Gastrocnemius medialis (tissue), 4 donors: ENCODE data around the gene ABR. TPM values are rescaled to one million over a fixed set of nuclear protein-coding genes. Genes with fewer than 3 reads are reported as not detected.

Source experiments
- ATAC-seq, 2 donors: fragments of 150-250 bp; one replicate each; pipeline ENCODE4 v1.9.1; 2016
- DNase-seq, 2 donors: peaks; one replicate each; pipeline ENCODE4 v3.0.0-alpha.2; 2019
- H3K27ac ChIP-seq, 4 donors: fragments of 200-600 bp; sonication (generic); 1 replicate in 1 of 4; 2 replicates in 3 of 4; pipeline ENCODE4 v1.5.1; 2016 to 2018; ENCODE audit warnings: mild to moderate bottlenecking in 2 of 4, moderate library complexity in 1 of 4
- H3K27me3 ChIP-seq, 3 donors: fragments of 200-600 bp; sonication (generic) in 2 of 3; 1 replicate in 1 of 3; 2 replicates in 2 of 3; pipeline versions ENCODE4 v1.5.1 to v1.6.0; 2016 to 2019; ENCODE audit warnings: mild to moderate bottlenecking in 1 of 3, moderate library complexity in 1 of 3
- H3K36me3 ChIP-seq, 2 donors: fragments of 200-600 bp; sonication (generic) in 1 of 2; one replicate each; pipeline ENCODE4 v1.5.1; 2017 to 2018
- H3K4me1 ChIP-seq, 2 donors: fragments of 200-600 bp; sonication (generic) in 1 of 2; one replicate each; pipeline ENCODE4 v1.5.1; 2016 to 2017; ENCODE audit warnings: mild to moderate bottlenecking in 2 of 2
- H3K4me3 ChIP-seq, 4 donors: fragments of 200-600 bp; sonication (generic) in 3 of 4; 1 replicate in 1 of 4; 2 replicates in 3 of 4; pipeline ENCODE4 v1.5.1; 2016 to 2019; ENCODE audit warnings: mild to moderate bottlenecking in 2 of 4
- H3K9me3 ChIP-seq, 3 donors: fragments of 200-600 bp; sonication (generic) in 2 of 3; 1 replicate in 1 of 3; 2 replicates in 2 of 3; pipeline ENCODE4 v1.5.1; 2016 to 2019
- CTCF ChIP-seq, 5 experiments: fragments of 450-650 bp in 3 of 5; fragments of 200-600 bp in 2 of 5; sonication (generic) in 2 of 5; IDR thresholded peaks in 4 of 5; conservative IDR thresholded peaks in 1 of 5; 1 replicate in 4 of 5; 2 replicates in 1 of 5; pipeline ENCODE4 v1.5.1; 2016 to 2019; ENCODE audit warnings: antibody characterized with exemption in 5 of 5, mild to moderate bottlenecking in 3 of 5, moderate library complexity in 3 of 5
- POLR2A ChIP-seq, 2 donors: fragments of 450-650 bp; IDR thresholded peaks; one replicate each; pipeline ENCODE4 v1.6.1; 2017; ENCODE audit warnings: antibody characterized with exemption in 2 of 2, mild to moderate bottlenecking in 2 of 2, moderate library complexity in 2 of 2
- in situ Hi-C, 4 donors: fragments of 200-750 bp; cut with MboI; loops; one replicate each; pipeline versions ENCODE4 v1.15.0 to v1.8.0; 2017; ENCODE audit warnings: low sequenced_read_pairs in 4 of 4
- intact Hi-C: fragments of 100-400 bp; cut with DNase I; formaldehyde crosslinking; loops from one replicate; pipeline ENCODE4 v1.15.1; 2023; ENCODE audit warnings: low total_unique reads
- total RNA-seq, 4 donors: library from RNA; depleted of rRNA; stranded (reverse); fragments of >200 nt; gene quantifications; one replicate each; pipeline versions ENCODE4 v1.1.0 to v1.2.3, GENCODE V29; 2016

Gene ABR
- total RNA-seq, 4 donors from 2014 or later, result 9.7 to 15.4 (median 12.8) TPM

- peak; percentile 59 to 86 (median 83) for TF ChIP-seq CTCF (IDR thresholded peaks at IDR 0.05 in 4 of 5, conservative IDR thresholded peaks at IDR 0.05 in 1 of 5)
- no peak for TF ChIP-seq POLR2A (IDR thresholded peaks at IDR 0.05)
- Histone ChIP-seq H3K4me1 (peaks cover 5 to 6% of the 10 kb centered on the region in 2 donors), H3K27me3 (no peaks in the 10 kb centered on the region), H3K4me3 (no peak overlapping the region), H3K36me3 (peaks cover 0 to 7% of the 10 kb centered on the region in 2 donors), H3K27ac (peak overlapping the region in 3 of 4 donors; percentile 27 to 58 (median 37)), H3K9me3 (no peaks in the 10 kb centered on the region)
- ATAC-seq (peak; percentile 81 to 90), DNase-seq (peak; percentile 32 to 59)
- intact Hi-C loops, result loop anchor here (1.0 to 2.0 kb wide), 3 partner anchors 59 to 911 kb away; partner anchors contain the start of gene TIMM22
- in situ Hi-C loops, result loop anchor here in 1 of 4 donors (5.0 kb wide), 1 partner anchor 54 kb away; no protein-coding TSS in a partner anchor
These were observed 123.8 kb downstream of the ABR start for GRCh38 chr17:1055751-1056645.

GRCh38 chr17:1055231-1055630 lies 124.5 kb downstream of the ABR start:
- H3K36me3 ChIP-seq, result peaks cover 0 to 7% of the 10 kb centered on the region in 2 donors
- TF ChIP-seq CTCF (IDR thresholded peaks at IDR 0.05 in 4 of 5, conservative IDR thresholded peaks at IDR 0.05 in 1 of 5) (no peak), POLR2A (IDR thresholded peaks at IDR 0.05) (no peak)
- no peak overlapping the region for H3K27ac ChIP-seq
- intact Hi-C loops, result no loop called here
- ATAC-seq, result no peak
- H3K4me3 ChIP-seq, result no peak overlapping the region
- in situ Hi-C loops, result loop anchor here in 1 of 4 donors (5.0 kb wide), 1 partner anchor 53 kb away; no protein-coding TSS in a partner anchor
- no peaks in the 10 kb centered on the region for H3K27me3 ChIP-seq
- no peak for DNase-seq
- no peaks in the 10 kb centered on the region for H3K9me3 ChIP-seq
- H3K4me1 ChIP-seq, result peaks cover 5 to 6% of the 10 kb centered on the region in 2 donors

- H3K27ac ChIP-seq, result no peak overlapping the region
These were observed 125.1 kb downstream of the ABR start for GRCh38 chr17:1054656-1055055.

GRCh38 chr17:1053661-1054360 lies 126.0 kb downstream of the ABR start:
- Histone ChIP-seq H3K27me3 (no peaks in the 10 kb centered on the region), H3K4me1 (peaks cover 5 to 6% of the 10 kb centered on the region in 2 donors), H3K9me3 (no peaks in the 10 kb centered on the region), H3K36me3 (peaks cover 0 to 7% of the 10 kb centered on the region in 2 donors), H3K4me3 (no peak overlapping the region), H3K27ac (peak overlapping the region in 1 of 4 donors; percentile 27)
- ATAC-seq (no peak), DNase-seq (no peak)
- TF ChIP-seq POLR2A (IDR thresholded peaks at IDR 0.05) (no peak), CTCF (IDR thresholded peaks at IDR 0.05 in 4 of 5, conservative IDR thresholded peaks at IDR 0.05 in 1 of 5) (no peak)
- in situ Hi-C loops, result no loop called here
- intact Hi-C loops, result no loop called here

More at GRCh38 chr17:1054656-1055055, 125.1 kb downstream of the ABR start:
- H3K4me3 ChIP-seq, result no peak overlapping the region
- no peaks in the 10 kb centered on the region for H3K27me3 ChIP-seq
- H3K4me1 ChIP-seq, result peaks cover 5 to 6% of the 10 kb centered on the region in 2 donors
- DNase-seq, result no peak
- intact Hi-C loops (no loop called here), in situ Hi-C loops (loop anchor here in 1 of 4 donors (5.0 kb wide), 1 partner anchor 52 kb away; no protein-coding TSS in a partner anchor)
- no peak for TF ChIP-seq CTCF (IDR thresholded peaks at IDR 0.05 in 4 of 5, conservative IDR thresholded peaks at IDR 0.05 in 1 of 5)
- no peak for TF ChIP-seq POLR2A (IDR thresholded peaks at IDR 0.05)
- no peak for ATAC-seq
- H3K36me3 ChIP-seq, result peaks cover 0 to 7% of the 10 kb centered on the region in 2 donors
- no peaks in the 10 kb centered on the region for H3K9me3 ChIP-seq
